B cell (primary cell): Measurements from ENCODE around the gene HOXA2. TPM values are rescaled to one million over a fixed set of nuclear protein-coding genes. Genes with fewer than 3 reads are reported as not detected.

Experiments used
- ATAC-seq: fragments of 200-7000 bp; cut with Tn5 transposase; one replicate; pipeline ENCODE4 v1.10.0; 2021; ENCODE audit warnings: low read depth, mild to moderate bottlenecking, moderate number of reproducible peaks, moderate library complexity
- CTCF ChIA-PET: fragments of 350-600 bp; sonication (Branson Sonifier 250); formaldehyde crosslinking; loops from one replicate; lab custom pipeline; 2021; ENCODE audit warnings: antibody characterized with exemption, inconsistent platforms; lab: Charles Lee
- POLR2A ChIA-PET: fragments of 350-600 bp; sonication (Branson Sonifier 250); formaldehyde crosslinking; loops from one replicate; lab custom pipeline; 2021; ENCODE audit warnings: antibody characterized with exemption; lab: Charles Lee
- DNase-seq: peaks from one replicate; pipeline ENCODE4 v3.0.0; 2013
- H2AFZ ChIP-seq: 2 replicates; pipeline ENCODE4 v1.6.1; 2012; ENCODE audit warnings: mild to moderate bottlenecking, low read depth, low read length; ENCODE audit not compliant: insufficient read depth, poor library complexity, severe bottlenecking
- H3K27ac ChIP-seq, 2 donors: 1 replicate in 1 of 2; 2 replicates in 1 of 2; pipeline ENCODE4 v1.5.1; 2012 to 2013; ENCODE audit warnings: low read length in 2 of 2, mild to moderate bottlenecking in 2 of 2, moderate library complexity in 1 of 2
- H3K27me3 ChIP-seq, 4 experiments: fragments of 200-600 bp in 1 of 4; sonication (generic) in 1 of 4; replicated peaks in 1 of 4; 1 replicate in 2 of 4; 2 replicates in 2 of 4; pipeline versions ENCODE4 v1.6.1 to v1.7.0; 2013 to 2016; ENCODE audit warnings: low read length in 3 of 4, mild to moderate bottlenecking in 2 of 4, mixed read lengths in 1 of 4, moderate library complexity in 1 of 4; ENCODE audit not compliant: insufficient read depth in 4 of 4, control insufficient read depth in 3 of 4; ENCODE audit errors: control extremely low read depth in 1 of 4
- H3K36me3 ChIP-seq, 2 experiments: replicated peaks in 1 of 2; 1 replicate in 1 of 2; 2 replicates in 1 of 2; pipeline versions ENCODE4 v1.6.1 to v1.7.1; 2013; ENCODE audit warnings: low read length in 1 of 2; ENCODE audit not compliant: insufficient read depth in 2 of 2, control insufficient read depth in 1 of 2; ENCODE audit errors: control extremely low read depth in 1 of 2, extremely low read depth in 1 of 2
- H3K4me1 ChIP-seq, 2 donors: fragments of 200-600 bp in 1 of 2; sonication (generic) in 1 of 2; 1 replicate in 1 of 2; 2 replicates in 1 of 2; pipeline versions ENCODE4 v1.5.1 to v1.6.1; 2013 to 2017; ENCODE audit warnings: low read length in 2 of 2; ENCODE audit not compliant: control insufficient read depth in 2 of 2, insufficient read depth in 2 of 2
- H3K4me2 ChIP-seq: replicated peaks from 2 replicates; pipeline ENCODE3; 2012; ENCODE audit warnings: mild to moderate bottlenecking, low read depth, low read length; ENCODE audit not compliant: poor library complexity, severe bottlenecking
- H3K4me3 ChIP-seq, 5 experiments: fragments of 200-600 bp in 1 of 5; sonication (generic) in 1 of 5; 1 replicate in 3 of 5; 2 replicates in 2 of 5; pipeline versions ENCODE4 v1.5.1 to v1.7.0; 2011 to 2016; ENCODE audit warnings: low read length in 4 of 5, mild to moderate bottlenecking in 4 of 5, low read depth in 2 of 5, control low read depth in 1 of 5, moderate library complexity in 1 of 5; ENCODE audit not compliant: insufficient read depth in 1 of 5; ENCODE audit errors: control extremely low read depth in 1 of 5, extremely low read depth in 1 of 5
- H3K79me2 ChIP-seq: fragments of 200-600 bp; sonication (generic); one replicate; pipeline ENCODE4 v1.6.0; 2016; ENCODE audit warnings: low read length; ENCODE audit not compliant: control insufficient read depth, insufficient read depth
- H3K9ac ChIP-seq: fragments of 200-600 bp; sonication (generic); 2 replicates; pipeline ENCODE4 v1.6.1; 2017; ENCODE audit warnings: mild to moderate bottlenecking, low read length, moderate library complexity
- H3K9me3 ChIP-seq, 3 donors: one replicate each; pipeline versions ENCODE4 v1.6.1 to v1.7.1; 2013; ENCODE audit warnings: low read length in 2 of 3; ENCODE audit not compliant: control insufficient read depth in 2 of 3, insufficient read depth in 1 of 3; ENCODE audit errors: control extremely low read depth in 1 of 3
- H4K20me1 ChIP-seq: 2 replicates; pipeline ENCODE4 v1.6.0; 2012; ENCODE audit warnings: mild to moderate bottlenecking, low read length; ENCODE audit not compliant: insufficient read depth, control insufficient read depth, poor library complexity, severe bottlenecking
- H3K27ac Mint-ChIP-seq: one replicate; pipeline ENCODE4 v1.8.0; 2021; ENCODE audit warnings: mixed read lengths
- H3K27me3 Mint-ChIP-seq: one replicate; pipeline ENCODE4 v1.8.0; 2021; ENCODE audit warnings: mixed read lengths
- H3K4me1 Mint-ChIP-seq: one replicate; pipeline ENCODE4 v1.8.0; 2021; ENCODE audit warnings: mixed read lengths
- H3K4me3 Mint-ChIP-seq: one replicate; pipeline ENCODE4 v1.8.0; 2021; ENCODE audit warnings: mixed read lengths
- H3K9me3 Mint-ChIP-seq: one replicate; pipeline ENCODE4 v1.8.0; 2022; ENCODE audit warnings: mixed read lengths; ENCODE audit not compliant: insufficient read depth
- EZH2 ChIP-seq: IDR thresholded peaks from 2 replicates; pipeline ENCODE4 v1.6.1; 2012; ENCODE audit warnings: borderline replicate concordance, low read depth, mild to moderate bottlenecking, moderate library complexity, low read length; ENCODE audit not compliant: insufficient read depth, poor library complexity, severe bottlenecking
- WGBS: methylation state at CpG from one replicate; pipeline ENCODE4 v1.1.5; 2013; ENCODE audit warnings: missing lambda C conversion rate; ENCODE audit not compliant: insufficient coverage; 5-methylcytosine and 5-hydroxymethylcytosine counted together
- intact Hi-C: fragments of 100-400 bp; cut with micrococcal nuclease; formaldehyde crosslinking; loops from one replicate; pipeline ENCODE4 v1.10.0; 2022
- polyA plus RNA-seq: library from polyadenylated mRNA; depleted of rRNA; stranded (reverse); fragments of >200 nt; gene quantifications from 2 replicates; pipeline ENCODE4 v1.2.3, GENCODE V29; 2012
- total RNA-seq, 2 donors: library from RNA; stranded (reverse); fragments of 120-200 nt in 1 of 2; gene quantifications; 1 replicate in 1 of 2; 2 replicates in 1 of 2; pipeline versions ENCODE4 v1.2.3 to v1.2.4, GENCODE V29; 2013 to 2022
- TF ChIP-seq, protein P1 (sequence below): fragments of 200-600 bp; IDR thresholded peaks from one replicate; pipeline ENCODE4 v1.8.0; 2022; ENCODE audit warnings: antibody characterized with exemption, mild to moderate bottlenecking

Gene HOXA2
- total and polyA plus RNA-seq, 2 donors (not counting 1 experiment from before 2014, with no cell fraction given) = not detected

DNA sequence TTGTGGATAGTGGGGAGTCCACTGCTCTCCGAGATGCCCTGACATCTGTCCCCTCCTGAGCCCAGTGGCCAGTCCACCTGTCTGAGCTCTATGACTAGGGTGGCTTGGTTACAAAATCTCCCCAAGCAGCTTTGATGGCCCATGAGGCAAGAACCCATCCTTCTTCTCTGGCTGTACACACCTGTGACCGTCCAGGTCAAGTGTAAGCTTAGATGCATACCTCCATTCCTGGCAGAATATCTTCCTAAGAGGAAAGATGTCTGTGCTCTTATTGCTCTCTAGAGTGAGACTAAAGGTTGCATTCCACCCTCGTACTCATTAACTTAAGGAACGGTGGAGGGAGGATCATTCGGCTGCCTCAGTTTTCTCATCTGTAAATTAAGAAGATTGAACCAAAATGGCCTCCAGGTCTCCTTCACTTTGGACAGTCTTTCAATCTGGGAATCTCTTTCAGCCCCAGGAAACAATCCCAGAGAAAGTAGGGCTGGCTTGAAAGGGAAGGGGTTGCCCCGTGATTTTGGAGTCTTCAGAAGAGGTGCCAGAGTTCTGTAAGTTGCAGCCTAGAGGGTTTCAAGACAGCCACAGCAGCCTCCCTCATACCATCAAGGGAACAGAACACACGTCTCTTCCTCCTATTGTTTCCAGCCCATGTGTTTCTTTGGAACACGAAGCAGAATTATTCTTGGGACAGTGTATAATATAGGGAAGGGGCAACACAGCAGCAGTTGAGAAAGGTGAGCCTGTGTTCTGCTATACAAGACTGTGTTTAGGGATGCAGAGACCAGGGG, 22.6 kb upstream of the HOXA2 start:
- H3K4me1 Mint-ChIP-seq = no peaks in the 10 kb centered on the region
- ChIA-PET CTCF (interaction anchor here (1.1 kb wide), 1 partner anchor 9 kb away, joined by 4 read pairs; no protein-coding TSS in a partner anchor), POLR2A (no interaction called here)
- TF ChIP-seq, protein P1, sequence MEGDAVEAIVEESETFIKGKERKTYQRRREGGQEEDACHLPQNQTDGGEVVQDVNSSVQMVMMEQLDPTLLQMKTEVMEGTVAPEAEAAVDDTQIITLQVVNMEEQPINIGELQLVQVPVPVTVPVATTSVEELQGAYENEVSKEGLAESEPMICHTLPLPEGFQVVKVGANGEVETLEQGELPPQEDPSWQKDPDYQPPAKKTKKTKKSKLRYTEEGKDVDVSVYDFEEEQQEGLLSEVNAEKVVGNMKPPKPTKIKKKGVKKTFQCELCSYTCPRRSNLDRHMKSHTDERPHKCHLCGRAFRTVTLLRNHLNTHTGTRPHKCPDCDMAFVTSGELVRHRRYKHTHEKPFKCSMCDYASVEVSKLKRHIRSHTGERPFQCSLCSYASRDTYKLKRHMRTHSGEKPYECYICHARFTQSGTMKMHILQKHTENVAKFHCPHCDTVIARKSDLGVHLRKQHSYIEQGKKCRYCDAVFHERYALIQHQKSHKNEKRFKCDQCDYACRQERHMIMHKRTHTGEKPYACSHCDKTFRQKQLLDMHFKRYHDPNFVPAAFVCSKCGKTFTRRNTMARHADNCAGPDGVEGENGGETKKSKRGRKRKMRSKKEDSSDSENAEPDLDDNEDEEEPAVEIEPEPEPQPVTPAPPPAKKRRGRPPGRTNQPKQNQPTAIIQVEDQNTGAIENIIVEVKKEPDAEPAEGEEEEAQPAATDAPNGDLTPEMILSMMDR = no peak
- no peak for TF ChIP-seq EZH2
- peaks cover 40% of the 10 kb centered on the region for H3K27me3 Mint-ChIP-seq
- Histone ChIP-seq H3K27me3 (peaks cover 0 to 4% (median 2%) of the 10 kb centered on the region in 4 experiments), H3K4me1 (no peaks in the 10 kb centered on the region), H3K9ac (no peak overlapping the region), H3K79me2 (no peaks in the 10 kb centered on the region), H3K27ac (no peak overlapping the region), H2AFZ (no peak overlapping the region), H3K4me2 (no peak overlapping the region), H3K36me3 (no peaks in the 10 kb centered on the region), H3K9me3 (peaks cover 0 to 11% (median 0%) of the 10 kb centered on the region in 3 donors), H4K20me1 (no peaks in the 10 kb centered on the region), H3K4me3 (no peak overlapping the region)
- H3K9me3 Mint-ChIP-seq = peaks cover 2% of the 10 kb centered on the region
- no peak for ATAC-seq
- no peak overlapping the region for H3K27ac Mint-ChIP-seq
- no peak overlapping the region for H3K4me3 Mint-ChIP-seq
- 100% methylated on average over 5 of the region's 8 CpGs for WGBS
- intact Hi-C loops = no loop called here
- no peak for DNase-seq
